Mesendoderm (in vitro differentiated cells): ENCODE measurements around the gene HECTD4.

Experiments used
- DNase-seq: peaks from one replicate; pipeline ENCODE4 v3.0.0; 2013
- H2AK5ac ChIP-seq: 2 replicates; pipeline ENCODE4 v1.6.1; 2013; ENCODE audit warnings: low read length, inconsistent platforms
- H2BK120ac ChIP-seq: 2 replicates; pipeline ENCODE4 v1.6.1; 2013; ENCODE audit warnings: low read depth, mild to moderate bottlenecking, low read length, moderate library complexity, mixed read lengths
- H2BK15ac ChIP-seq: replicated peaks from 2 replicates; pipeline ENCODE4 v1.6.1; 2013; ENCODE audit warnings: low read depth, mild to moderate bottlenecking, moderate library complexity
- H2BK5ac ChIP-seq: 2 replicates; pipeline ENCODE4 v1.6.1; 2013; ENCODE audit warnings: low read length, inconsistent platforms
- H3K18ac ChIP-seq: 2 replicates; pipeline ENCODE4 v1.6.1; 2013; ENCODE audit warnings: mild to moderate bottlenecking, low read length, mixed read lengths
- H3K23ac ChIP-seq: one replicate; pipeline ENCODE4 v1.6.1; 2013; ENCODE audit warnings: low read length
- H3K27ac ChIP-seq: 2 replicates; pipeline ENCODE4 v1.5.1; 2013; ENCODE audit warnings: low read depth, mild to moderate bottlenecking, inconsistent platforms, low read length, moderate library complexity
- H3K27me3 ChIP-seq: 2 replicates; pipeline ENCODE4 v1.6.1; 2013; ENCODE audit warnings: low read length, control low read depth, mild to moderate bottlenecking, inconsistent platforms; ENCODE audit not compliant: insufficient read depth, poor library complexity
- H3K36me3 ChIP-seq: 2 replicates; pipeline ENCODE4 v1.6.1; 2013; ENCODE audit warnings: low read length, inconsistent platforms; ENCODE audit not compliant: control insufficient read depth, insufficient read depth
- H3K4ac ChIP-seq: one replicate; pipeline ENCODE4 v1.6.1; 2013; ENCODE audit warnings: low read depth, mild to moderate bottlenecking, low read length, moderate library complexity
- H3K4me1 ChIP-seq: 2 replicates; pipeline ENCODE4 v1.6.1; 2013; ENCODE audit warnings: low read depth, low read length, inconsistent platforms; ENCODE audit not compliant: control insufficient read depth
- H3K4me2 ChIP-seq: 2 replicates; pipeline ENCODE4 v1.6.1; 2013; ENCODE audit warnings: low read length
- H3K4me3 ChIP-seq: 2 replicates; pipeline ENCODE4 v1.5.1; 2013; ENCODE audit warnings: mild to moderate bottlenecking, low read length
- H3K56ac ChIP-seq: one replicate; pipeline ENCODE4 v1.6.1; 2013; ENCODE audit warnings: low read length
- H3K79me1 ChIP-seq: 2 replicates; pipeline ENCODE4 v1.6.1; 2013; ENCODE audit warnings: low read length, inconsistent platforms
- H3K79me2 ChIP-seq: 2 replicates; pipeline ENCODE4 v1.6.1; 2013; ENCODE audit warnings: mild to moderate bottlenecking, low read length; ENCODE audit not compliant: control insufficient read depth, insufficient read depth
- H3K9ac ChIP-seq: 2 replicates; pipeline ENCODE4 v1.6.1; 2013; ENCODE audit warnings: low read length, inconsistent platforms
- H4K5ac ChIP-seq: one replicate; pipeline ENCODE4 v1.6.1; 2013; ENCODE audit warnings: low read length
- H4K8ac ChIP-seq: one replicate; pipeline ENCODE4 v1.6.1; 2013; ENCODE audit warnings: low read depth, mild to moderate bottlenecking, control low read depth, low read length, moderate library complexity
- WGBS: extraction: QIAGEN DNeasy Blood & Tissue Kit; methylation state at CpG from one replicate; pipeline ENCODE4 v1.1.7; 2013; ENCODE audit warnings: low lambda C conversion rate, missing lambda C conversion rate; ENCODE audit not compliant: insufficient coverage; ENCODE audit errors: extremely low coverage; 5-methylcytosine and 5-hydroxymethylcytosine counted together

The HECTD4 gene

DNA sequence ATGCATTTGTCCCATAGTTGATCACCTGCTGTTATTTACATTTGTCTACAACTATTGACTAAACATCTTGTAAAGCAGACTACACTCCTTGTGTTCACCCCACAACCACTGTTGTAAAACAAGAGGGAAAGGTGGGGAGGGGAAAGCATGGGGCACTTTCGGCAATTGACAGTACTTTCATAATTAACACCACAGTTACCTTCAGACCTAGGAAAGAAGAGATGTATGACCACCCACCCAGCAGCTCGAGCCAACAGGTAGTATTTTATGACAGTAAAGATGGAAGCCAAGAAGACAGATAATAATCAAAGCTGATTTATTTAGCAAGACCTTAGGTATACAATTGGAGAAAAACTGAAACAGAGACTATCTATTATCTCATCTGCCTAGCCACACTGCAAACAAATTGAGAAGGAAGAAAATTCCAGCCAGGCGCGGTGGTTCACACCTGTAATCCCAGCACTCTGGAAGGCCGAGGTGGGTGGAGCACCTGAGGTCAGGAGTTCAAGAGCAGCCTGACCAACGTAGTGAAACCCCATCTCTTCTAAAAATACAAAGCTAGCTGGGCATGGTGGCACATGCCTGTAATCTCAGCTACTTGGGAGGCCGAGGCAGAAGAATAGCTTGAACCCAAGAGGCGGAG lies 11.2 kb downstream of the HECTD4 start:
- no CpG with 5 or more reads among the region's 8 CpGs for WGBS
- H4K5ac ChIP-seq = no peak overlapping the region

GRCh38 chr12:112370199-112370598 lies 12.0 kb downstream of the HECTD4 start:
- no peak overlapping the region for H4K8ac ChIP-seq
- H3K56ac ChIP-seq = no peak overlapping the region
- no peak overlapping the region for H2BK5ac ChIP-seq
- H2BK120ac ChIP-seq = no peak overlapping the region
- H3K36me3 ChIP-seq = no peaks in the 10 kb centered on the region
- no peak overlapping the region for H3K18ac ChIP-seq
- no peak overlapping the region for H3K9ac ChIP-seq
- H3K4me1 ChIP-seq = no peaks in the 10 kb centered on the region
- H2AK5ac ChIP-seq = no peak overlapping the region
- H3K79me1 ChIP-seq = peaks cover 9% of the 10 kb centered on the region
- H3K23ac ChIP-seq = no peak overlapping the region
- no CpG with 5 or more reads among the region's 1 CpG for WGBS
- H3K4me2 ChIP-seq = no peak overlapping the region
- H3K27ac ChIP-seq = no peak overlapping the region
- H2BK15ac ChIP-seq = no peak overlapping the region
- H3K4me3 ChIP-seq = no peak overlapping the region
- H3K27me3 ChIP-seq = no peaks in the 10 kb centered on the region
- H4K5ac ChIP-seq = no peak overlapping the region
- DNase-seq = no peak
- H3K79me2 ChIP-seq = peaks cover 1% of the 10 kb centered on the region
- no peak overlapping the region for H3K4ac ChIP-seq

More for the DNA sequence above, 11.2 kb downstream of the HECTD4 start:
- Histone ChIP-seq H2BK5ac (no peak overlapping the region), H2AK5ac (no peak overlapping the region), H3K27ac (no peak overlapping the region), H3K9ac (no peak overlapping the region), H3K36me3 (no peaks in the 10 kb centered on the region), H3K4me1 (no peaks in the 10 kb centered on the region), H4K8ac (no peak overlapping the region), H2BK120ac (no peak overlapping the region), H3K18ac (no peak overlapping the region), H3K4me2 (no peak overlapping the region), H3K56ac (no peak overlapping the region), H2BK15ac (no peak overlapping the region), H3K27me3 (no peaks in the 10 kb centered on the region), H3K4ac (no peak overlapping the region), H3K4me3 (no peak overlapping the region), H3K23ac (no peak overlapping the region), H3K79me1 (peaks cover 9% of the 10 kb centered on the region), H3K79me2 (peaks cover 1% of the 10 kb centered on the region)
- DNase-seq = no peak

GRCh38 chr12:112368856-112369255 lies 13.4 kb downstream of the HECTD4 start:
- Histone ChIP-seq H4K8ac (no peak overlapping the region), H3K79me1 (peaks cover 7% of the 10 kb centered on the region), H4K5ac (no peak overlapping the region), H3K4ac (no peak overlapping the region), H3K79me2 (peaks cover 1% of the 10 kb centered on the region), H2BK120ac (no peak overlapping the region), H3K4me3 (no peak overlapping the region), H3K4me1 (no peaks in the 10 kb centered on the region), H3K4me2 (no peak overlapping the region), H3K23ac (no peak overlapping the region), H3K36me3 (no peaks in the 10 kb centered on the region), H3K56ac (no peak overlapping the region), H2BK15ac (no peak overlapping the region), H3K9ac (no peak overlapping the region), H3K27ac (no peak overlapping the region), H3K27me3 (no peaks in the 10 kb centered on the region), H3K18ac (no peak overlapping the region), H2BK5ac (no peak overlapping the region), H2AK5ac (no peak overlapping the region)
- no CpG with 5 or more reads among the region's 6 CpGs for WGBS
- DNase-seq = no peak

DNA sequence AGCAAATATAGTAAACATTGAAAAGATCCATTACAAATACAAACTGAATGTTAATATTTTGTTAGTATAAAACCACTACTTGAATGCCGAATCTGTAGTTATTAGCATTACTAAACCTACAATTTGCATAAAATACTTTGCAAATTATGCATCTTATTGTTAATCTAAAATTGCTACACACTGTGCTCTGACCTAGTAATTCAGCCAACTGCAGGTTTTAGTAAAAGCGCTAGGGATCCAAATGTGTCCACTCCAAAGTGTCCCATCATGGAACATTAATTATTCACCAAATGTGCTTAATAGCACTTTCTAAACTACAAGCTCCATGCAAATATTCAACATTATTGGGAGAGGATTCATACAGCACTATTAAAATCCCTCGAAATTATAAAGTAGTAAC lies 14.3 kb downstream of the HECTD4 start:
- H4K5ac ChIP-seq = no peak overlapping the region
- H2AK5ac ChIP-seq = no peak overlapping the region
- no peak overlapping the region for H3K56ac ChIP-seq
- peaks cover 7% of the 10 kb centered on the region for H3K79me1 ChIP-seq
- H2BK120ac ChIP-seq = no peak overlapping the region
- no peaks in the 10 kb centered on the region for H3K27me3 ChIP-seq
- no peak overlapping the region for H3K4ac ChIP-seq
- H3K18ac ChIP-seq = no peak overlapping the region
- no peak overlapping the region for H3K23ac ChIP-seq
- no peak overlapping the region for H3K27ac ChIP-seq
- no peak overlapping the region for H2BK5ac ChIP-seq
- no peaks in the 10 kb centered on the region for H3K4me1 ChIP-seq
- no peak overlapping the region for H4K8ac ChIP-seq
- no peak overlapping the region for H2BK15ac ChIP-seq
- H3K9ac ChIP-seq = no peak overlapping the region
- H3K79me2 ChIP-seq = peaks cover 1% of the 10 kb centered on the region
- H3K4me2 ChIP-seq = no peak overlapping the region
- no peaks in the 10 kb centered on the region for H3K36me3 ChIP-seq
- no peak overlapping the region for H3K4me3 ChIP-seq
- no peak for DNase-seq
- WGBS = 100% methylated on average over 1 of the region's 3 CpGs

- no peak for DNase-seq
- no CpG with 5 or more reads among the region's 3 CpGs for WGBS
- H3K4me2 ChIP-seq = no peak overlapping the region
These were observed 19.9 kb downstream of the HECTD4 start for GRCh38 chr12:112362310-112362709.

DNA sequence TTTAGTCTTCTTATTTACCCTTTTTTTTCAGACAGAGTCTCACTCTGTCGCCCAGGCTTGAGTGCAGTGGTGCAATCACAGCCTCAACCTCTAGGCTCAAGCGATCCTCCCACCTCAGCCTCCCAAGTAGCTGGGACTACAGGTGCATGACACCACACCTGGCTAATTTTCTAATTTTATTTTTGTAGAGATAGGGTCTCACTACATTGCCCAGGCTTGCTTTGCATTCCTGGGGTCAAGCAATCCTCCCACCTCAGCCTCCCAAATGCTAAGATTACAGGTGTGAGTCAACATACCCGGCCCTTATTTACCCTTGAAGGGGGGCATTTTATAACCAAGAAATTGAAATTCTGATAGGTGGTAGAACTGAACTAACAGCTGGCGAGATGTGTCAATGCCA lies 21.0 kb downstream of the HECTD4 start:
- no peaks in the 10 kb centered on the region for H3K4me1 ChIP-seq
- no peak overlapping the region for H3K9ac ChIP-seq
- H2AK5ac ChIP-seq = no peak overlapping the region
- no peak overlapping the region for H4K8ac ChIP-seq
- no peak overlapping the region for H3K4me3 ChIP-seq
- no peaks in the 10 kb centered on the region for H3K79me2 ChIP-seq
- no peak overlapping the region for H2BK5ac ChIP-seq
- no peak overlapping the region for H3K4ac ChIP-seq
- H3K18ac ChIP-seq = no peak overlapping the region
- WGBS = no CpG with 5 or more reads among the region's 4 CpGs
- DNase-seq = no peak
- H2BK120ac ChIP-seq = no peak overlapping the region
- H3K27ac ChIP-seq = no peak overlapping the region
- H3K23ac ChIP-seq = no peak overlapping the region
- H3K4me2 ChIP-seq = no peak overlapping the region
- no peak overlapping the region for H4K5ac ChIP-seq
- no peak overlapping the region for H3K56ac ChIP-seq
- H2BK15ac ChIP-seq = no peak overlapping the region
- H3K79me1 ChIP-seq = peaks cover 2% of the 10 kb centered on the region
- H3K27me3 ChIP-seq = no peaks in the 10 kb centered on the region
- no peaks in the 10 kb centered on the region for H3K36me3 ChIP-seq

More at GRCh38 chr12:112362310-112362709, 19.9 kb downstream of the HECTD4 start:
- peaks cover 2% of the 10 kb centered on the region for H3K79me1 ChIP-seq
- no peak overlapping the region for H4K5ac ChIP-seq
- no peak overlapping the region for H2AK5ac ChIP-seq
- no peak overlapping the region for H4K8ac ChIP-seq
- H2BK5ac ChIP-seq = no peak overlapping the region
- no peaks in the 10 kb centered on the region for H3K27me3 ChIP-seq
- H3K9ac ChIP-seq = no peak overlapping the region
- no peak overlapping the region for H3K4ac ChIP-seq
- no peaks in the 10 kb centered on the region for H3K4me1 ChIP-seq
- no peaks in the 10 kb centered on the region for H3K79me2 ChIP-seq
- no peak overlapping the region for H3K4me3 ChIP-seq
- H2BK15ac ChIP-seq = no peak overlapping the region
- H3K18ac ChIP-seq = no peak overlapping the region
- H3K56ac ChIP-seq = no peak overlapping the region
- H3K27ac ChIP-seq = no peak overlapping the region
- no peaks in the 10 kb centered on the region for H3K36me3 ChIP-seq
- no peak overlapping the region for H2BK120ac ChIP-seq
- no peak overlapping the region for H3K23ac ChIP-seq
